ENCODE measurements around the gene MKNK1.

- TF ChIP-seq CTCF (IDR thresholded peaks at IDR 0.05) (no peak), POLR2AphosphoS5 (IDR thresholded peaks at IDR 0.05; ENCODE audit: low read depth, low read length) (no peak), SIN3A (IDR thresholded peaks at IDR 0.05; ENCODE audit: borderline replicate concordance, insufficient read depth, low read depth, low read length) (no peak), REST (IDR thresholded peaks at IDR 0.05; ENCODE audit: insufficient read depth in 1 of 2, low read depth in 2 of 2, low read length in 1 of 2) (no peak), TCF7L2 (IDR thresholded peaks at IDR 0.05; ENCODE audit: low read depth, low read length) (no peak)
Measured at GRCh38 chr1:46543382-46543760, 60.7 kb downstream of the MKNK1 start.
